SK-N-SH treated with all-trans-retinoic acid at 6 μM for 48 hours (cell line): ENCODE data around the gene CDCA3.

Experiments used
- ATAC-seq: fragments of 200-7000 bp; cut with Tn5 transposase; 3 replicates; pipeline ENCODE4 v1.9.1; 2020; ENCODE audit warnings: mild to moderate bottlenecking, moderate library complexity
- ARNTL ChIP-seq: fragments of 450-650 bp; formaldehyde crosslinking; IDR thresholded peaks from 2 replicates; pipeline ENCODE4 v1.5.0; 2020; ENCODE audit warnings: low read depth, mild to moderate bottlenecking, moderate library complexity, borderline replicate concordance
- BACH2 ChIP-seq: fragments of 250-450 bp; sonication (Bioruptor Pico); IDR thresholded peaks from 2 replicates; pipeline ENCODE4 v1.9.0; 2021; ENCODE audit warnings: mild to moderate bottlenecking, borderline replicate concordance
- CREB5 ChIP-seq: fragments of 250-450 bp; sonication (Bioruptor Pico); IDR thresholded peaks from 2 replicates; pipeline ENCODE4 v1.5.1; 2020; ENCODE audit warnings: low read depth, mild to moderate bottlenecking, moderate library complexity
- CSDC2 ChIP-seq: fragments of 250-450 bp; sonication (Bioruptor Pico); IDR thresholded peaks from 2 replicates; pipeline ENCODE4 v1.5.0; 2020; ENCODE audit warnings: mild to moderate bottlenecking, moderate library complexity
- CSRNP3 ChIP-seq: fragments of 250-450 bp; sonication (Bioruptor Pico); IDR thresholded peaks from 2 replicates; pipeline ENCODE4 v1.5.1; 2021; ENCODE audit warnings: mild to moderate bottlenecking, moderate library complexity
- ESRRG ChIP-seq: fragments of 250-450 bp; sonication (Bioruptor Pico); IDR thresholded peaks from 2 replicates; pipeline ENCODE4 v1.6.1; 2021; ENCODE audit warnings: mild to moderate bottlenecking
- GLIS3 ChIP-seq: fragments of 250-450 bp; sonication (Bioruptor Pico); IDR thresholded peaks from 2 replicates; pipeline ENCODE4 v1.5.0; 2020; ENCODE audit warnings: mild to moderate bottlenecking, moderate library complexity
- ISL1 ChIP-seq: fragments of 250-450 bp; sonication (Bioruptor Pico); IDR thresholded peaks from 2 replicates; pipeline ENCODE4 v2.1.2; 2022; ENCODE audit warnings: mild to moderate bottlenecking, moderate library complexity
- OSR1 ChIP-seq: fragments of 250-450 bp; sonication (Bioruptor Pico); IDR thresholded peaks from 2 replicates; pipeline ENCODE4 v1.8.0; 2022; ENCODE audit warnings: moderate library complexity, mild to moderate bottlenecking, inconsistent platforms
- PATZ1 ChIP-seq: fragments of 250-450 bp; sonication (Bioruptor Pico); IDR thresholded peaks from 2 replicates; pipeline ENCODE4 v1.8.0; 2020; ENCODE audit warnings: mild to moderate bottlenecking, moderate library complexity, borderline replicate concordance
- POU6F1 ChIP-seq: fragments of 250-450 bp; sonication (Bioruptor Pico); IDR thresholded peaks from 2 replicates; pipeline ENCODE4 v1.8.0; 2021; ENCODE audit warnings: low read depth, mild to moderate bottlenecking, moderate library complexity, borderline replicate concordance
- PPARA ChIP-seq: fragments of 250-450 bp; sonication (Bioruptor Pico); IDR thresholded peaks from 2 replicates; pipeline ENCODE4 v1.5.0; 2020; ENCODE audit warnings: mild to moderate bottlenecking, borderline replicate concordance
- RARB ChIP-seq: fragments of 250-450 bp; sonication (Bioruptor Pico); IDR thresholded peaks from 2 replicates; pipeline ENCODE4 v1.8.0; 2021; ENCODE audit warnings: mild to moderate bottlenecking, moderate library complexity
- SNAI2 ChIP-seq: fragments of 250-450 bp; sonication (Bioruptor Pico); IDR thresholded peaks from 2 replicates; pipeline ENCODE4 v1.5.0; 2020; ENCODE audit warnings: mild to moderate bottlenecking, moderate library complexity
- TCF4 ChIP-seq: fragments of 250-450 bp; sonication (Bioruptor Pico); IDR thresholded peaks from 2 replicates; pipeline ENCODE4 v1.8.0; 2021; ENCODE audit warnings: mild to moderate bottlenecking, moderate library complexity, borderline replicate concordance
- TOX ChIP-seq: fragments of 250-450 bp; sonication (Bioruptor Pico); IDR thresholded peaks from 2 replicates; pipeline ENCODE4 v1.8.0; 2021; ENCODE audit warnings: mild to moderate bottlenecking, moderate library complexity, borderline replicate concordance
- TSHZ2 ChIP-seq: fragments of 250-450 bp; sonication (Bioruptor Pico); IDR thresholded peaks from 2 replicates; pipeline ENCODE4 v1.5.0; 2020; ENCODE audit warnings: mild to moderate bottlenecking, moderate library complexity
- ZC3H10 ChIP-seq: fragments of 250-450 bp; sonication (Bioruptor Pico); IDR thresholded peaks from 2 replicates; pipeline ENCODE4 v1.5.1; 2021; ENCODE audit warnings: mild to moderate bottlenecking, moderate library complexity
- ZFP3 ChIP-seq: fragments of 250-450 bp; sonication (Bioruptor Pico); IDR thresholded peaks from 2 replicates; pipeline ENCODE4 v1.5.0; 2020; ENCODE audit warnings: mild to moderate bottlenecking, moderate library complexity
- ZFP30 ChIP-seq: fragments of 450-650 bp; formaldehyde crosslinking; IDR thresholded peaks from 2 replicates; pipeline ENCODE4 v1.5.0; 2022; ENCODE audit warnings: mild to moderate bottlenecking, moderate library complexity
- ZNF565 ChIP-seq: fragments of 450-650 bp; formaldehyde crosslinking; conservative IDR thresholded peaks from 2 replicates; pipeline ENCODE4 v1.5.0; 2020; ENCODE audit warnings: low read depth, mild to moderate bottlenecking, moderate library complexity
- ZNF70 ChIP-seq: fragments of 450-650 bp; formaldehyde crosslinking; IDR thresholded peaks from 2 replicates; pipeline ENCODE4 v1.5.0; 2020; ENCODE audit warnings: mild to moderate bottlenecking, moderate library complexity
- ZNF8 ChIP-seq: fragments of 450-650 bp; formaldehyde crosslinking; IDR thresholded peaks from 2 replicates; pipeline ENCODE4 v1.5.0; 2020; ENCODE audit warnings: mild to moderate bottlenecking, moderate library complexity

CDCA3 gene

GRCh38 chr12:6849976-6850560, 1.0 kb downstream of the CDCA3 start:
- TF ChIP-seq PATZ1 (CRISPR knock-in tag) (no peak), CREB5 (CRISPR knock-in tag) (no peak), CSRNP3 (CRISPR knock-in tag) (no peak), ZNF70 (CRISPR knock-in tag) (no peak), ISL1 (CRISPR knock-in tag) (no peak), TSHZ2 (CRISPR knock-in tag) (no peak), RARB (CRISPR knock-in tag) (no peak), ZFP3 (CRISPR knock-in tag) (no peak), OSR1 (CRISPR knock-in tag) (no peak), ARNTL (no peak), PPARA (CRISPR knock-in tag) (no peak), BACH2 (CRISPR knock-in tag) (no peak), ZNF8 (CRISPR knock-in tag) (no peak), ESRRG (no peak), SNAI2 (CRISPR knock-in tag) (no peak), POU6F1 (CRISPR knock-in tag) (no peak), GLIS3 (CRISPR knock-in tag) (no peak), CSDC2 (no peak), ZFP30 (CRISPR knock-in tag) (no peak)
- no peak for ATAC-seq

GRCh38 chr12:6849427-6849826, 1.7 kb downstream of the CDCA3 start:
- no peak for TF ChIP-seq ZFP3 (CRISPR knock-in tag)
- no peak for TF ChIP-seq CREB5 (CRISPR knock-in tag)
- no peak for TF ChIP-seq CSRNP3 (CRISPR knock-in tag)
- no peak for TF ChIP-seq PPARA (CRISPR knock-in tag)
- no peak for TF ChIP-seq TOX (CRISPR knock-in tag)
- no peak for TF ChIP-seq TCF4 (CRISPR knock-in tag)
- TF ChIP-seq OSR1 (CRISPR knock-in tag): no peak
- TF ChIP-seq ZNF8 (CRISPR knock-in tag): no peak
- no peak for TF ChIP-seq ZNF565
- TF ChIP-seq ZC3H10 (CRISPR knock-in tag): no peak
- no peak for TF ChIP-seq POU6F1 (CRISPR knock-in tag)
- no peak for TF ChIP-seq RARB (CRISPR knock-in tag)
- no peak for TF ChIP-seq BACH2 (CRISPR knock-in tag)
- TF ChIP-seq SNAI2 (CRISPR knock-in tag): no peak
- TF ChIP-seq, all 23 proteins: peak for 0
- no peak for ATAC-seq
